Measurements from ENCODE around the gene TTYH1. TPM values are rescaled to one million over a fixed set of nuclear protein-coding genes. Genes with fewer than 3 reads are reported as not detected.
A peak's percentile ranks its signal among the peaks of the same experiment; 100 is the strongest.
"Not testable (repeated sequence)": the region's sequence is repeated elsewhere in the genome, so short reads cannot be mapped to it uniquely, and the experiment has no call there.

TTYH1 gene
- total RNA-seq, 1 experiment from 2014 or later: 2.9 TPM

GRCh38 chr19:54464630-54465425, 49.6 kb downstream of the TTYH1 start:
- peak overlapping the region; percentile 99 for H3K27ac Mint-ChIP-seq (ENCODE audit: unreplicated experiment)
- no peaks in the 10 kb centered on the region for H3K9me3 Mint-ChIP-seq (ENCODE audit: low read depth, unreplicated experiment)
- H3K4me3 Mint-ChIP-seq (ENCODE audit: low read depth, unreplicated experiment): peak overlapping the region; percentile 72
- peaks cover 37% of the 10 kb centered on the region for H3K4me1 Mint-ChIP-seq (ENCODE audit: low read depth, unreplicated experiment)
- peaks cover 50% of the 10 kb centered on the region for H3K36me3 Mint-ChIP-seq (ENCODE audit: insufficient read depth, unreplicated experiment)
- no peak for TF ChIP-seq CTCF (IDR thresholded peaks at IDR 0.05; ENCODE audit: unreplicated experiment)
- no peaks in the 10 kb centered on the region for H3K27me3 Mint-ChIP-seq (ENCODE audit: unreplicated experiment)
- intact Hi-C loops (cut with micrococcal nuclease; ENCODE audit: unreplicated experiment): no loop called here
- CTCF ChIA-PET: no interaction called here
- peak; percentile 95 for DNase-seq
- BruUV-seq (replicated peaks): no TSS peak

- DNase-seq: no peak
- TF ChIP-seq CTCF (IDR thresholded peaks at IDR 0.05; ENCODE audit: unreplicated experiment): no peak
- Mint-ChIP-seq H3K4me3 (ENCODE audit: low read depth, unreplicated experiment) (peak overlapping the region; percentile 29), H3K4me1 (ENCODE audit: low read depth, unreplicated experiment) (peaks cover 43% of the 10 kb centered on the region), H3K9me3 (ENCODE audit: low read depth, unreplicated experiment) (no peaks in the 10 kb centered on the region), H3K27me3 (ENCODE audit: unreplicated experiment) (no peaks in the 10 kb centered on the region), H3K36me3 (ENCODE audit: insufficient read depth, unreplicated experiment) (peaks cover 44% of the 10 kb centered on the region), H3K27ac (ENCODE audit: unreplicated experiment) (no peak overlapping the region)
- intact Hi-C loops (cut with micrococcal nuclease; ENCODE audit: unreplicated experiment): no loop called here
- BruUV-seq (replicated peaks): no TSS peak
- CTCF ChIA-PET: no interaction called here
These were observed 50.3 kb downstream of the TTYH1 start for GRCh38 chr19:54465426-54466109.

- DNase-seq; intact Hi-C loops (cut with micrococcal nuclease; ENCODE audit: unreplicated experiment); H3K27ac Mint-ChIP-seq (ENCODE audit: unreplicated experiment); BruUV-seq (replicated peaks); H3K27me3 Mint-ChIP-seq (ENCODE audit: unreplicated experiment); CTCF ChIA-PET; H3K9me3 Mint-ChIP-seq (ENCODE audit: low read depth, unreplicated experiment): not testable (repeated sequence)
- Mint-ChIP-seq H3K4me3 (ENCODE audit: low read depth, unreplicated experiment) (peak overlapping the region; percentile 29), H3K4me1 (ENCODE audit: low read depth, unreplicated experiment) (peaks cover 46% of the 10 kb centered on the region), H3K36me3 (ENCODE audit: insufficient read depth, unreplicated experiment) (peaks cover 44% of the 10 kb centered on the region)
These were observed 50.8 kb downstream of the TTYH1 start for GRCh38 chr19:54466110-54466480.

GRCh38 chr19:54469496-54469934, 54.3 kb downstream of the TTYH1 start:
- BruUV-seq (replicated peaks): no TSS peak
- Mint-ChIP-seq H3K4me3 (ENCODE audit: low read depth, unreplicated experiment) (peak overlapping the region; percentile 73), H3K27me3 (ENCODE audit: unreplicated experiment) (peaks cover 18% of the 10 kb centered on the region), H3K27ac (ENCODE audit: unreplicated experiment) (no peak overlapping the region), H3K9me3 (ENCODE audit: low read depth, unreplicated experiment) (no peaks in the 10 kb centered on the region), H3K36me3 (ENCODE audit: insufficient read depth, unreplicated experiment) (peaks cover 17% of the 10 kb centered on the region), H3K4me1 (ENCODE audit: low read depth, unreplicated experiment) (peaks cover 39% of the 10 kb centered on the region)
- TF ChIP-seq CTCF (IDR thresholded peaks at IDR 0.05; ENCODE audit: unreplicated experiment): no peak
- DNase-seq: no peak
- intact Hi-C loops (cut with micrococcal nuclease; ENCODE audit: unreplicated experiment): no loop called here
- CTCF ChIA-PET: interaction anchor here (0.6 kb wide), 1 partner anchor 30 kb away, joined by 4 read pairs; no protein-coding TSS in a partner anchor

Data from Calu3 (cell line).